ENCODE results near the gene HARBI1. TPM values are rescaled to one million over a fixed set of nuclear protein-coding genes. Genes with fewer than 3 reads are reported as not detected.

Gene HARBI1
- total and polyA plus RNA-seq, 2 of the 4 experiments (the other 2 are of a cell fraction): 2.7 to 5.2 TPM

- no peak overlapping the region for H3K23ac ChIP-seq (ENCODE audit: low read depth, low read length)
- ChIA-PET CTCF (no interaction called here), POLR2A (ENCODE audit: unreplicated experiment) (no interaction called here)
- H4K8ac ChIP-seq (ENCODE audit: low read depth in 2 of 2, low read length in 2 of 2): no peak overlapping the region
- no peaks in the 10 kb centered on the region for H3K9me3 ChIP-seq (ENCODE audit: control insufficient read depth, insufficient read depth, low read length)
- BruUV-seq (replicated peaks): no TSS peak
- no peak overlapping the region for H2BK20ac ChIP-seq (ENCODE audit: low read depth, low read length)
- dilution Hi-C loops (cut with HindIII; ENCODE audit: low sequenced_read_pairs, unreplicated experiment) (no loop called here), intact Hi-C loops (cut with micrococcal nuclease) (no loop called here), in situ Hi-C loops (cut with MboI; ENCODE audit: low sequenced_read_pairs) (no loop called here)
- H3K4me2 ChIP-seq (ENCODE audit: low read depth, low read length): no peak overlapping the region
- H2AFZ ChIP-seq (replicated peaks; ENCODE audit: low read length, poor library complexity): no peak overlapping the region
- H4K5ac ChIP-seq (ENCODE audit: low read depth, low read length): no peak overlapping the region
- DNase-seq (no peak), ATAC-seq (ENCODE audit: low read depth) (no peak)
- H3K14ac ChIP-seq (replicated peaks; ENCODE audit: low read depth, low read length): no peak overlapping the region
- no peak overlapping the region for H2BK5ac ChIP-seq (ENCODE audit: low read depth, low read length, poor library complexity, severe bottlenecking)
- no peak overlapping the region for H3K18ac ChIP-seq (ENCODE audit: low read depth, low read length)
- 0 out of 2 replicates have a peak, but pooled peaks cover 2% of the 10 kb centered on the region for H3K4me1 ChIP-seq (ENCODE audit: control insufficient read depth, insufficient read depth, low read length)
- no peak overlapping the region for H2AK9ac ChIP-seq (replicated peaks; ENCODE audit: low read depth, low read length, poor library complexity)
- H2BK120ac ChIP-seq (ENCODE audit: low read depth, low read length): no peak overlapping the region
- peaks cover 54% of the 10 kb centered on the region for H4K20me1 ChIP-seq (ENCODE audit: insufficient read depth, low read length)
- H3K27me3 ChIP-seq (ENCODE audit: control insufficient read depth, insufficient read depth, low read length): no peaks in the 10 kb centered on the region
- H3K9me1 ChIP-seq (ENCODE audit: insufficient read depth, low read length): 0 out of 2 replicates have a peak, but pooled peaks cover 6% of the 10 kb centered on the region
- TF ChIP-seq RCOR1 (IDR thresholded peaks at IDR 0.05; ENCODE audit: insufficient replicate concordance, low read length): no peak
- no peak for TF ChIP-seq FOS (IDR thresholded peaks at IDR 0.05; ENCODE audit: low read depth, low read length)
- no peak for TF ChIP-seq RFX5 (IDR thresholded peaks at IDR 0.05; ENCODE audit: low read depth, low read length)
- TF ChIP-seq POLR2A (IDR thresholded peaks at IDR 0.05; ENCODE audit: low read depth, low read length): no peak
- TF ChIP-seq SMC3 (IDR thresholded peaks at IDR 0.05; ENCODE audit: low read depth, low read length): no peak
- no peak for TF ChIP-seq CHD1 (IDR thresholded peaks at IDR 0.05; ENCODE audit: low read depth, low read length)
- TF ChIP-seq CEBPB (IDR thresholded peaks at IDR 0.05; ENCODE audit: low read depth, low read length): no peak
- no peak for TF ChIP-seq ELK1 (IDR thresholded peaks at IDR 0.05; ENCODE audit: borderline replicate concordance, low read depth, low read length)
- no peak for TF ChIP-seq RAD21 (IDR thresholded peaks at IDR 0.05; ENCODE audit: low read length)
- TF ChIP-seq BHLHE40 (IDR thresholded peaks at IDR 0.05; ENCODE audit: low read depth, low read length): no peak
- no peak for TF ChIP-seq MAZ (IDR thresholded peaks at IDR 0.05; ENCODE audit: borderline replicate concordance, low read depth, low read length)
- TF ChIP-seq MAFK (IDR thresholded peaks at IDR 0.05; ENCODE audit: low read depth, low read length): no peak
- TF ChIP-seq USF2 (IDR thresholded peaks at IDR 0.05; ENCODE audit: low read depth, low read length): no peak
- TF ChIP-seq MXI1 (IDR thresholded peaks at IDR 0.05; ENCODE audit: borderline replicate concordance, low read depth, low read length): no peak
- no peak for TF ChIP-seq NFE2L2 (IDR thresholded peaks at IDR 0.05; ENCODE audit: low read depth, low read length)
- no peak for TF ChIP-seq CTCF (conservative IDR thresholded peaks at IDR 0.05; ENCODE audit: low read depth, low read length)
- H2BK15ac ChIP-seq (ENCODE audit: low read depth, low read length): no peak overlapping the region
- H3K27ac ChIP-seq (ENCODE audit: insufficient read depth, low read length): no peak overlapping the region
- no peak overlapping the region for H3K56ac ChIP-seq (ENCODE audit: extremely low read depth, insufficient read depth, low read length)
- no peaks in the 10 kb centered on the region for H3K36me3 ChIP-seq (ENCODE audit: control insufficient read depth, insufficient read depth, low read length)
- WGBS, 2 experiments (ENCODE audit: extremely low coverage in 2 of 2, insufficient read length in 1 of 2): no CpG with 5 or more reads among the region's 1 CpG
- H3K4me3 ChIP-seq (ENCODE audit: insufficient read depth, low read depth, low read length): no peak overlapping the region
- no peak overlapping the region for H3K9ac ChIP-seq (ENCODE audit: low read depth, low read length)
- no peak overlapping the region for H3K4ac ChIP-seq (ENCODE audit: low read depth, low read length)
- no peak overlapping the region for H4K91ac ChIP-seq (ENCODE audit: insufficient read depth, low read depth, low read length)
- H2AK5ac ChIP-seq (ENCODE audit: low read depth, low read length): no peak overlapping the region
- peaks cover 31 to 67% of the 10 kb centered on the region in 2 experiments for H3K79me1 ChIP-seq (ENCODE audit: low read depth in 1 of 2, low read length in 2 of 2)
These were observed 40.0 kb downstream of the HARBI1 start for GRCh38 chr11:46577058-46577457.

Data from IMR-90 (cell line).